Measurements from ENCODE around the gene MICALL1.

MICALL1 gene

GRCh38 chr22:37959231-37959825 lies 53.2 kb downstream of the MICALL1 start:
- no peak overlapping the region for H3K4me3 ChIP-seq (ENCODE audit: control insufficient read depth, low read depth, low read length)
- TF ChIP-seq CTCF (IDR thresholded peaks at IDR 0.05; ENCODE audit: control insufficient read depth, insufficient read depth, low read depth, low read length, missing control alignments) = no peak
- DNase-seq (ENCODE audit: low read depth) = no peak

GRCh38 chr22:37961062-37961461 lies 55.0 kb downstream of the MICALL1 start:
- H3K4me3 ChIP-seq (ENCODE audit: control insufficient read depth, low read depth, low read length) = no peak overlapping the region
- DNase-seq (ENCODE audit: low read depth) = no peak
- no peak for TF ChIP-seq CTCF (IDR thresholded peaks at IDR 0.05; ENCODE audit: control insufficient read depth, insufficient read depth, low read depth, low read length, missing control alignments)

GRCh38 chr22:37965940-37966664 lies 60.0 kb downstream of the MICALL1 start:
- no peak for DNase-seq (ENCODE audit: low read depth)
- H3K4me3 ChIP-seq (ENCODE audit: control insufficient read depth, low read depth, low read length) = no peak overlapping the region
- no peak for TF ChIP-seq CTCF (IDR thresholded peaks at IDR 0.05; ENCODE audit: control insufficient read depth, insufficient read depth, low read depth, low read length, missing control alignments)

GRCh38 chr22:37967147-37967546 lies 61.0 kb downstream of the MICALL1 start:
- no peak for TF ChIP-seq CTCF (IDR thresholded peaks at IDR 0.05; ENCODE audit: control insufficient read depth, insufficient read depth, low read depth, low read length, missing control alignments)
- H3K4me3 ChIP-seq (ENCODE audit: control insufficient read depth, low read depth, low read length) = no peak overlapping the region

GRCh38 chr22:37967637-37968451 lies 61.7 kb downstream of the MICALL1 start:
- DNase-seq (ENCODE audit: low read depth) = no peak
- TF ChIP-seq CTCF (IDR thresholded peaks at IDR 0.05; ENCODE audit: control insufficient read depth, insufficient read depth, low read depth, low read length, missing control alignments) = no peak

More at GRCh38 chr22:37967147-37967546, 61.0 kb downstream of the MICALL1 start:
- DNase-seq (ENCODE audit: low read depth) = no peak

GRCh38 chr22:37968452-37969251 lies 62.6 kb downstream of the MICALL1 start:
- DNase-seq (ENCODE audit: low read depth) = no peak
- TF ChIP-seq CTCF (IDR thresholded peaks at IDR 0.05; ENCODE audit: control insufficient read depth, insufficient read depth, low read depth, low read length, missing control alignments) = no peak

More at GRCh38 chr22:37967637-37968451, 61.7 kb downstream of the MICALL1 start:
- H3K4me3 ChIP-seq (ENCODE audit: control insufficient read depth, low read depth, low read length) = no peak overlapping the region

More at GRCh38 chr22:37968452-37969251, 62.6 kb downstream of the MICALL1 start:
- H3K4me3 ChIP-seq (ENCODE audit: control insufficient read depth, low read depth, low read length) = no peak overlapping the region
